SJCRH30 (cell line): ENCODE results near the gene MCTP1. TPM values are rescaled to one million over a fixed set of nuclear protein-coding genes. Genes with fewer than 3 reads are reported as not detected.

Source experiments
- DNase-seq, 2 experiments: peaks; one replicate each; pipeline ENCODE4 v3.0.0-alpha.2; 2015 to 2020
- H3K27ac ChIP-seq: fragments of 250-450 bp; sonication (Bioruptor Pico); 2 replicates; pipeline ENCODE4 v1.5.1; 2020; ENCODE audit warnings: mild to moderate bottlenecking, moderate library complexity
- H3K27me3 ChIP-seq: fragments of 250-450 bp; sonication (Bioruptor Pico); 2 replicates; pipeline ENCODE4 v1.5.1; 2020; ENCODE audit warnings: mild to moderate bottlenecking, moderate library complexity
- H3K36me3 ChIP-seq: fragments of 250-450 bp; sonication (Bioruptor Pico); 2 replicates; pipeline ENCODE4 v1.5.1; 2020; ENCODE audit warnings: mild to moderate bottlenecking, moderate library complexity
- H3K4me1 ChIP-seq: fragments of 250-450 bp; sonication (Bioruptor Pico); 2 replicates; pipeline ENCODE4 v1.5.1; 2020; ENCODE audit warnings: mild to moderate bottlenecking, moderate library complexity
- H3K4me3 ChIP-seq: fragments of 250-450 bp; sonication (Bioruptor Pico); 2 replicates; pipeline ENCODE4 v1.5.1; 2020; ENCODE audit warnings: mild to moderate bottlenecking, moderate library complexity
- H3K9me3 ChIP-seq: fragments of 250-450 bp; sonication (Bioruptor Pico); replicated peaks from 2 replicates; pipeline ENCODE4 v1.5.1; 2020; ENCODE audit warnings: mild to moderate bottlenecking, moderate library complexity
- total RNA-seq: library from RNA; depleted of rRNA; stranded (reverse); fragments of >200 nt; shearing (Covaris generic); gene quantifications from 2 replicates; pipeline ENCODE4 v1.2.3, GENCODE V29; 2014

Gene MCTP1
- total RNA-seq, 1 experiment from 2014 or later = 1.8 TPM

DNA sequence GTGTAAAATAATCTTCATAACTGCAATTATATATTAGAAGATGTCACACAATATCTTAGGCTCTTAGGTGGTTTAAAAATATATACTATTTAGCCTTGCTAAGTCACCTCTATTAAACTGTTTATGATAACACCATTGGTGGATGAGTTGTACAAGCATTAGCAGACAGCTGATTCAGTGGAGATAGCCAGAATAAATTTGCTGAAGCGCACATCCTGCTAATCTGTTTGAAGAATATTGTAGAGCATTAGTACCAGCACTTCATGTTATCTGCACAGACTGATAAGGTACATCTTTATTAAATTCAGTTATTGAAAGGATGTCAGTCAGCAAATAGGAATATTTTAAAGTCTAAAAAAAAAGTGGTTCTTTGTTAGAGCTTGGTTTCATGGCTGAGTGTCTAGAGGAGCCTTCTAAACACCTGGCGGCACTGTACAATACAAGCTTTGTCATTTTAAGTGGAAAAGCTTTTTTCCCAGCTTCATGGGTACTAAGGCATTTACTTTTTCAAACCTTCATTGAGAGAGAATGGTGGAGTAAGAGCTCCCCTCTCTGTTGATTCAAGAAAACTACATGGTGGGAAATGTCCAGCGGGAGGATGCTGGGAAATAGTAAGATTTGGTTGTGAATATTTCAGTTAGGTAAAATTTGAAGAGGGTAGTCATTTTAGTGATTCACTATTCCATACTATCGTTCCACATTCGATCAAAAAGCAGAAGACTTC is 391.3 kb downstream of the MCTP1 start:
- peak; percentile 44 to 88 for DNase-seq

GRCh38 chr5:94891972-94892371 is 392.9 kb downstream of the MCTP1 start:
- Histone ChIP-seq H3K9me3 (no peaks in the 10 kb centered on the region), H3K27me3 (no peaks in the 10 kb centered on the region), H3K36me3 (no peaks in the 10 kb centered on the region), H3K4me3 (no peak overlapping the region), H3K4me1 (peaks cover 24% of the 10 kb centered on the region), H3K27ac (no peak overlapping the region)
- DNase-seq = no peak

More for the DNA sequence above, 391.3 kb downstream of the MCTP1 start:
- Histone ChIP-seq H3K36me3 (no peaks in the 10 kb centered on the region), H3K9me3 (no peaks in the 10 kb centered on the region), H3K27ac (peak overlapping the region; percentile 57), H3K27me3 (no peaks in the 10 kb centered on the region), H3K4me1 (peaks cover 24% of the 10 kb centered on the region), H3K4me3 (no peak overlapping the region)

DNA sequence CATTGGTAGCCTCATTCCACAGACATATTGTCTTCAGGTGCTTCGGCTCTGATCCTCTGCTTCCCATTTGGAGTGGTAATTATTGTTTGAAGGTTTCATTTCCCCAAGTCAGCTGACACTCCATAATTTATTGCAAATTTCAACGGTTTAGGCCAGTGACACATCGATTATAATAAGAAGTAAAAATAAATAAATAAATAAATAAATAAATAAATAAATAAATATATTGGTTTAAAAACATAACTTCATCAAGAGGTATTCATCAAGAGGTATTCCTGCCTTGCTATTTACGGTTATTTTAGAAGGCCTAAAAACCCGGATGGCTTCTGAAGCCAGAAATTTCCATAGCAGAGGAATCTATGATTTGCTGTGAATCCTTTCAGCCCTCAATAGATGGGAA is 393.3 kb downstream of the MCTP1 start:
- H3K27me3 ChIP-seq = no peaks in the 10 kb centered on the region
- H3K4me3 ChIP-seq = no peak overlapping the region
- no peak overlapping the region for H3K27ac ChIP-seq
- no peak for DNase-seq
- H3K4me1 ChIP-seq = peaks cover 24% of the 10 kb centered on the region
- no peaks in the 10 kb centered on the region for H3K36me3 ChIP-seq
- H3K9me3 ChIP-seq = no peaks in the 10 kb centered on the region

GRCh38 chr5:94890907-94891306 is 394.0 kb downstream of the MCTP1 start:
- peaks cover 24% of the 10 kb centered on the region for H3K4me1 ChIP-seq
- H3K9me3 ChIP-seq = no peaks in the 10 kb centered on the region
- H3K27ac ChIP-seq = no peak overlapping the region
- DNase-seq = no peak
- no peaks in the 10 kb centered on the region for H3K36me3 ChIP-seq
- H3K27me3 ChIP-seq = no peaks in the 10 kb centered on the region
- no peak overlapping the region for H3K4me3 ChIP-seq

- Histone ChIP-seq H3K27ac (no peak overlapping the region), H3K9me3 (no peaks in the 10 kb centered on the region), H3K4me1 (peaks cover 21% of the 10 kb centered on the region), H3K36me3 (no peaks in the 10 kb centered on the region), H3K4me3 (no peak overlapping the region), H3K27me3 (no peaks in the 10 kb centered on the region)
- DNase-seq = no peak
These were observed 396.2 kb downstream of the MCTP1 start for GRCh38 chr5:94888674-94889073.

DNA sequence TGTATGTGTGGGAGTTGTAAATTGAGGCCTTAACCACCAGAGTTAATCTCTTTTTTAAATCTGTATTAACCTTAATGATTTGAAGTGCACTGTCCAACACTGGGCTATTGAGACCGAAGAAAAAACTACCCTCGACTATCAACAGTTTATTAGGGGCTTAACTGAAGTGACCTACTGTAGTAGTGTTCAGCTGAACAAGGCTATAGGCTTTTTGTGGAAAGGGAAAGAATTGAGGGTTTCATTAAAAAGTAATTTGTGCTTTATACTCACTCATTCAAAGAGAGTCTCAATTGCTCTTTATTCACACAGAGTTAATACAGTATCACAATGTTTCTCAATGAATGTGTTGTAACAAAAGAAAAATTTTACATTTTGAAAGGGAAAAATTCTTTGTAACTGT is 399.0 kb downstream of the MCTP1 start:
- Histone ChIP-seq H3K4me1 (peaks cover 12% of the 10 kb centered on the region), H3K27me3 (no peaks in the 10 kb centered on the region), H3K36me3 (no peaks in the 10 kb centered on the region), H3K4me3 (no peak overlapping the region), H3K27ac (no peak overlapping the region), H3K9me3 (no peaks in the 10 kb centered on the region)
- no peak for DNase-seq

GRCh38 chr5:94884311-94884710 is 400.6 kb downstream of the MCTP1 start:
- Histone ChIP-seq H3K27ac (peak overlapping the region; percentile 68), H3K9me3 (no peaks in the 10 kb centered on the region), H3K36me3 (no peaks in the 10 kb centered on the region), H3K4me1 (peaks cover 12% of the 10 kb centered on the region), H3K27me3 (no peaks in the 10 kb centered on the region), H3K4me3 (peak overlapping the region; percentile 24)
- peak; percentile 78 to 86 for DNase-seq

DNA sequence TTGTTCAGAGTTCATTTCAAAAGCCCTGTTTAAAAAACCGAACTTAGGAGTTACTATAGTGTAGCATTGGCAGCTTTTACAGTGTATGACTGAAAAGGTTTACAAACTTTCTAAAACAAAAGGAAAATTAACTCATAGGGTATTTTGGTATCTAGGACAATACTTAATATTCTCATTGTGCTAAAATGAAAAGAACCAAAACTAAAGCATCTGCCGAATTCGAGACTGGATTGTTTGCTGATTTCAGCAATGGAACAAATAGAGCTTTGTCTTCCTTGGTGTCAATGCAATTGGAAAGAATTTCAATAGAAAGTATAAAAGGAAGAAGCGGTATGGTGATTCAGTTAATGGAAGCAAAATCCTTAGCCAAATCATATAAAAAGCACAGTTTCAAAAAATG is 412.4 kb downstream of the MCTP1 start:
- Histone ChIP-seq H3K36me3 (no peaks in the 10 kb centered on the region), H3K4me1 (no peaks in the 10 kb centered on the region), H3K9me3 (no peaks in the 10 kb centered on the region), H3K27me3 (no peaks in the 10 kb centered on the region), H3K4me3 (no peak overlapping the region), H3K27ac (no peak overlapping the region)
- DNase-seq = no peak

DNA sequence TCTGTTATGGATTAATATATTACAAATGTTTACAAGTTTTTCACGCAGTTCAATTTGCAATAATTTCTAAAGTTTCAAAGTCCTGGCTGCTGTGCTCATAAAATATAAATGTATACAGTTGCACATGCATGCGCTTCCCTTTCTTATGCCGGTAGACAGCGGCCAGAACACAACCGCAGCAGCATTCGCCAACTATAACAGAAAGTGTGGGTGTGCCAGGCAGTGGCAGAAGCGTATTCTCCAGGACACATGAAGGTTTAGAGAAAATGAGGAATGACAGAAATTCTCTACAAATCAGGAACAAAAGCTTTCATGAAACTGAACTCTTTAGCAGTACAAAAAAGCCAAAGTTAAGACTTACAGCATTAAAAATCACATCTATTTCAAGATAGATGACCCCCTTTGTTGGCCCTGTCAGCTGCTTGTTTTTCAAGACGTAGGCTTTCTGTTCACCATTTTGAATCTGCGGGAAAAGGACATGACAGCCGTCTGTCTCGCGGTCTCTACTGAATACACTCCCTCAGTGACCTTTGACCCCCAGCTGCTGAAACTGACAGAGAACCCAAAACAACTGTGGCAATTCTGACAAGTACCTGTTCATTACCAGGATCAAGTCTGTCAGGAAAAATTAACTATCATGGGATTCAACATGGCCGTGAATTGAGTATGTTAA is 414.2 kb downstream of the MCTP1 start:
- Histone ChIP-seq H3K4me1 (no peaks in the 10 kb centered on the region), H3K36me3 (no peaks in the 10 kb centered on the region), H3K27me3 (no peaks in the 10 kb centered on the region), H3K9me3 (no peaks in the 10 kb centered on the region), H3K4me3 (no peak overlapping the region), H3K27ac (no peak overlapping the region)
- DNase-seq = no peak

DNA sequence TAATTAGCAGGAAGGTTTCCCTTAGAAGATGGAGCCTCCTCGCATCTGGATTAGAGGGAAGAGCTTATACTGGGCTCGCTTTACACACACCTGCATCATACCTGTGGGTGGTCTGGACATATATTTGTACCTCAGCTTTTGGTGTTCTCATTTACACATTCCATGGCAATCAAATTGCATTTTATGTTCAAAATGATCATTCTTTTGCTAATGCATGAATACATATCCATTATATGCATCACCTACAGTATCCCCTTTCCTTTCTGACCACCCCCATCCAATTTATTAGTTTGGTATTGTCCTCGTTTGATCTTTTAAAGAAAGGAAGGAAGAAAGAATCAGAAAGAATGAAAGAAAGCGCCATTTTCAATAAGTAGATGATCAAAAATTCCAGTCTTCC is 415.0 kb downstream of the MCTP1 start:
- no peak overlapping the region for H3K4me3 ChIP-seq
- H3K27me3 ChIP-seq = no peaks in the 10 kb centered on the region
- H3K4me1 ChIP-seq = no peaks in the 10 kb centered on the region
- no peaks in the 10 kb centered on the region for H3K9me3 ChIP-seq
- H3K36me3 ChIP-seq = no peaks in the 10 kb centered on the region
- no peak overlapping the region for H3K27ac ChIP-seq
- DNase-seq = no peak

- no peak for DNase-seq
- no peaks in the 10 kb centered on the region for H3K9me3 ChIP-seq
- no peaks in the 10 kb centered on the region for H3K36me3 ChIP-seq
- H3K4me1 ChIP-seq = no peaks in the 10 kb centered on the region
- H3K27me3 ChIP-seq = no peaks in the 10 kb centered on the region
- no peak overlapping the region for H3K27ac ChIP-seq
- no peak overlapping the region for H3K4me3 ChIP-seq
These were observed 420.9 kb downstream of the MCTP1 start for GRCh38 chr5:94863951-94864350.

- no peak for DNase-seq
- Histone ChIP-seq H3K4me1 (no peaks in the 10 kb centered on the region), H3K27me3 (no peaks in the 10 kb centered on the region), H3K27ac (no peak overlapping the region), H3K9me3 (no peaks in the 10 kb centered on the region), H3K36me3 (no peaks in the 10 kb centered on the region), H3K4me3 (no peak overlapping the region)
These were observed 427.8 kb downstream of the MCTP1 start for GRCh38 chr5:94857111-94857510.

DNA sequence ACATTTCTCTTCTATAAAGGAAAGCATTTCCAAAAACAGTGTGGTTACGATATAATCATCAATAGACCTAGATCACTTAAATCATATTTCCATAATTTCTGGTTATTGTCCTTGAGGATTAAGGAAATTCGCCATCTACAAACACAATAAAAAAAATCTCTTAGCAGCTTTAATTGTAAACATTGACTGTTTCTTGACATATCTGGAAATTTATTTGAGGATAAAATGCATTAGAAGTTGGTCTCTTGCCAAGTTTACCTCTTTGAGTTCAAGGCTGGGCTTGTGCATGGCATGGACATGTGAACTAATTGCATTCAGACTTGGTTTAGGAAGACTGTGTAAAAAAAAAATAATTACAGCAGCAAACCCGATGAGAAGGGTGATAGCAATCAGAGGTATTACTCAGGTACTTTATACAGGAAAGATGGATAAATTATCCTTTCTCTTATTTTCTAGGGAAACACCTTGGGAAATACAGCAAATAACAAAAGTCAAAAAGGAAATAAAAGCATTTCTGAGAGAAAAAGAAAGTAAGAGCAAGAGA is 428.6 kb downstream of the MCTP1 start:
- H3K27ac ChIP-seq = no peak overlapping the region
- no peaks in the 10 kb centered on the region for H3K9me3 ChIP-seq
- no peak overlapping the region for H3K4me3 ChIP-seq
- no peaks in the 10 kb centered on the region for H3K36me3 ChIP-seq
- no peaks in the 10 kb centered on the region for H3K27me3 ChIP-seq
- H3K4me1 ChIP-seq = no peaks in the 10 kb centered on the region
- DNase-seq = no peak

- no peaks in the 10 kb centered on the region for H3K36me3 ChIP-seq
- no peaks in the 10 kb centered on the region for H3K9me3 ChIP-seq
- H3K4me1 ChIP-seq = no peaks in the 10 kb centered on the region
- no peak for DNase-seq
- no peak overlapping the region for H3K4me3 ChIP-seq
- H3K27ac ChIP-seq = no peak overlapping the region
- no peaks in the 10 kb centered on the region for H3K27me3 ChIP-seq
These were observed 429.4 kb downstream of the MCTP1 start for GRCh38 chr5:94855543-94855942.

DNA sequence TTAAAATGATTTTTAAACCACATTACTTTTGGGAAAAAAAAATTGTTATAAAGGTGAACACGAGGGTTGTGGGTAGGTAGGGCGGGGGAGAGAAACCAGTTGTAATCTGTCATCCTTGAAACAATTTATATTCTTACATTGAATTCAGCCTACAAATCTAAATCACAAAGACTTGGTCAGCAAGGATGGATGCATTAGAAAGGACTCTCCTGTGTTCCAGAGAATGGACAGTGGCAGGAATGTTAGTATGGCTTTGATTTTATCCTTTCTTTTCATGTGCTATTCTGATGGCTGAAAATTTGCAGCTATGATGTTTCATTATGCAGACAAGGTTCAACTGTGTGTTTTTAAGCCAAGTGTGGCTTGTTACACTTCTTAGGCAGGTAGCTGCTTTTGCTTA is 431.8 kb downstream of the MCTP1 start:
- Histone ChIP-seq H3K9me3 (no peaks in the 10 kb centered on the region), H3K36me3 (no peaks in the 10 kb centered on the region), H3K4me1 (0 out of 2 replicates have a peak, but pooled peaks cover 3% of the 10 kb centered on the region), H3K27ac (no peak overlapping the region), H3K4me3 (no peak overlapping the region), H3K27me3 (no peaks in the 10 kb centered on the region)
- no peak for DNase-seq
